H9 (cell line): ENCODE data around the gene KIAA0930. TPM values are rescaled to one million over a fixed set of nuclear protein-coding genes. Genes with fewer than 3 reads are reported as not detected.

ENCODE experiments used
- DNase-seq: peaks from one replicate; pipeline ENCODE4 v3.0.0-alpha.2; 2017
- H2AFZ ChIP-seq: one replicate; pipeline ENCODE4 v1.6.1; 2013; ENCODE audit warnings: mild to moderate bottlenecking, low read length, control low read depth, moderate library complexity
- H2AK5ac ChIP-seq: 2 replicates; pipeline ENCODE4 v1.6.1; 2013; ENCODE audit warnings: low read length, control low read depth, mixed read lengths; ENCODE audit not compliant: insufficient read length
- H2BK120ac ChIP-seq: one replicate; pipeline ENCODE4 v1.6.1; 2013; ENCODE audit warnings: low read depth, mild to moderate bottlenecking, low read length, control low read depth, inconsistent platforms; ENCODE audit not compliant: poor library complexity, severe bottlenecking
- H2BK12ac ChIP-seq: 2 replicates; pipeline ENCODE4 v1.6.1; 2013; ENCODE audit warnings: low read length, control low read depth, mixed read lengths, low read depth; ENCODE audit not compliant: insufficient read length
- H2BK15ac ChIP-seq: 2 replicates; pipeline ENCODE4 v1.6.1; 2013; ENCODE audit warnings: low read depth, low read length, control low read depth
- H2BK20ac ChIP-seq: one replicate; pipeline ENCODE4 v1.6.1; 2013; ENCODE audit warnings: low read depth, mild to moderate bottlenecking, low read length, control low read depth, inconsistent platforms; ENCODE audit not compliant: poor library complexity, severe bottlenecking
- H2BK5ac ChIP-seq: 2 replicates; pipeline ENCODE4 v1.6.1; 2013; ENCODE audit warnings: low read length, control low read depth, mixed read lengths; ENCODE audit not compliant: insufficient read length
- H3K14ac ChIP-seq: 2 replicates; pipeline ENCODE4 v1.6.1; 2013; ENCODE audit warnings: low read length, control low read depth; ENCODE audit not compliant: insufficient read depth
- H3K18ac ChIP-seq: 2 replicates; pipeline ENCODE4 v1.6.1; 2013; ENCODE audit warnings: low read depth, mild to moderate bottlenecking, mixed read lengths, low read length, control low read depth; ENCODE audit not compliant: insufficient read length
- H3K23ac ChIP-seq: 2 replicates; pipeline ENCODE4 v1.6.1; 2013; ENCODE audit warnings: low read length, control low read depth, mixed read lengths, low read depth; ENCODE audit not compliant: insufficient read length
- H3K23me2 ChIP-seq: 2 replicates; pipeline ENCODE4 v1.6.1; 2013; ENCODE audit warnings: low read depth, mild to moderate bottlenecking, mixed read lengths, low read length, control low read depth; ENCODE audit not compliant: insufficient read length, poor library complexity, severe bottlenecking
- H3K27ac ChIP-seq: 2 replicates; pipeline ENCODE4 v1.5.1; 2013; ENCODE audit warnings: low read length, control low read depth, mixed read lengths, low read depth; ENCODE audit not compliant: insufficient read length
- H3K27me3 ChIP-seq: 2 replicates; pipeline ENCODE4 v1.6.1; 2013; ENCODE audit warnings: low read length, control low read depth, inconsistent platforms; ENCODE audit not compliant: insufficient read depth
- H3K4ac ChIP-seq: 2 replicates; pipeline ENCODE4 v1.6.1; 2013; ENCODE audit warnings: low read depth, mild to moderate bottlenecking, control low read depth, inconsistent platforms, low read length, moderate library complexity
- H3K4me1 ChIP-seq: 2 replicates; pipeline ENCODE4 v1.6.1; 2013; ENCODE audit warnings: low read length, control low read depth, inconsistent platforms; ENCODE audit not compliant: insufficient read depth
- H3K4me2 ChIP-seq: 2 replicates; pipeline ENCODE4 v1.6.1; 2013; ENCODE audit warnings: low read length, control low read depth, mixed read lengths; ENCODE audit not compliant: insufficient read length, insufficient read depth
- H3K56ac ChIP-seq: 2 replicates; pipeline ENCODE4 v1.6.1; 2013; ENCODE audit warnings: low read depth, mild to moderate bottlenecking, mixed read lengths, low read length, control low read depth; ENCODE audit not compliant: insufficient read length
- H3K79me1 ChIP-seq: 2 replicates; pipeline ENCODE4 v1.6.1; 2013; ENCODE audit warnings: low read depth, mild to moderate bottlenecking, moderate library complexity, low read length, control low read depth, inconsistent platforms; ENCODE audit not compliant: insufficient read depth, poor library complexity, severe bottlenecking
- H3K79me2 ChIP-seq: 2 replicates; pipeline ENCODE4 v1.6.1; 2013; ENCODE audit warnings: low read length, control low read depth, inconsistent platforms; ENCODE audit not compliant: insufficient read depth
- H3K9ac ChIP-seq: 2 replicates; pipeline ENCODE4 v1.6.1; 2013; ENCODE audit warnings: low read length, control low read depth, mixed read lengths; ENCODE audit not compliant: insufficient read length; ENCODE audit errors: extremely low read depth
- H3K9me3 ChIP-seq: one replicate; pipeline ENCODE4 v1.6.1; 2013; ENCODE audit warnings: low read depth, low read length, inconsistent platforms; ENCODE audit not compliant: control insufficient read depth
- H3T11ph ChIP-seq: one replicate; pipeline ENCODE4 v1.6.1; 2013; ENCODE audit warnings: mild to moderate bottlenecking, low read length, control low read depth, inconsistent platforms
- H4K20me1 ChIP-seq: one replicate; pipeline ENCODE4 v1.6.1; 2013; ENCODE audit not compliant: control insufficient read depth, insufficient read length, insufficient read depth
- H4K5ac ChIP-seq: 2 replicates; pipeline ENCODE4 v1.6.1; 2013; ENCODE audit warnings: low read depth, mild to moderate bottlenecking, mixed read lengths, low read length, control low read depth; ENCODE audit not compliant: insufficient read length
- H4K8ac ChIP-seq: replicated peaks from 2 replicates; pipeline ENCODE4 v1.6.1; 2013; ENCODE audit warnings: low read length, control low read depth, mixed read lengths, low read depth; ENCODE audit not compliant: insufficient read length
- H4K91ac ChIP-seq: 2 replicates; pipeline ENCODE4 v1.6.1; 2013; ENCODE audit warnings: low read depth, mild to moderate bottlenecking, moderate library complexity, mixed read lengths, low read length, control low read depth; ENCODE audit not compliant: insufficient read length
- H3K27ac Mint-ChIP-seq, 3 experiments: 2 replicates in 2 of 3; 3 replicates in 1 of 3; pipeline ENCODE4 v1.8.0; 2020 to 2021; ENCODE audit warnings: mixed read lengths in 3 of 3, mild to moderate bottlenecking in 1 of 3, moderate library complexity in 1 of 3
- H3K27me3 Mint-ChIP-seq: 2 replicates; pipeline ENCODE4 v1.8.0; 2021; ENCODE audit warnings: low read depth, mild to moderate bottlenecking, moderate library complexity, mixed read lengths
- H3K36me3 Mint-ChIP-seq, 3 experiments: 2 replicates in 2 of 3; 3 replicates in 1 of 3; pipeline ENCODE4 v1.8.0; 2020 to 2021; ENCODE audit warnings: low read depth in 3 of 3, mixed read lengths in 3 of 3; ENCODE audit not compliant: insufficient read depth in 1 of 3
- H3K4me1 Mint-ChIP-seq, 2 experiments: 2 replicates each; pipeline ENCODE4 v1.8.0; 2020; ENCODE audit warnings: mixed read lengths in 2 of 2
- H3K4me3 Mint-ChIP-seq, 2 experiments: 2 replicates in 1 of 2; 3 replicates in 1 of 2; pipeline ENCODE4 v1.8.0; 2020 to 2021; ENCODE audit warnings: mild to moderate bottlenecking in 2 of 2, mixed read lengths in 2 of 2, moderate library complexity in 1 of 2
- H3K9me3 Mint-ChIP-seq, 2 experiments: 2 replicates in 1 of 2; 3 replicates in 1 of 2; pipeline ENCODE4 v1.8.0; 2020; ENCODE audit warnings: mild to moderate bottlenecking in 2 of 2, mixed read lengths in 2 of 2, moderate library complexity in 1 of 2
- CTCF ChIP-seq: fragments of 200-600 bp; sonication (generic); conservative IDR thresholded peaks from 3 replicates; pipeline ENCODE4 v1.8.0; 2021; ENCODE audit warnings: antibody characterized with exemption, mild to moderate bottlenecking
- WGBS: extraction: QIAGEN DNeasy Blood & Tissue Kit; methylation state at CpG from one replicate; pipeline ENCODE4 v1.1.7; 2013; ENCODE audit warnings: missing lambda C conversion rate, low lambda C conversion rate, mixed read lengths; ENCODE audit not compliant: insufficient read length; ENCODE audit errors: extremely low coverage; 5-methylcytosine and 5-hydroxymethylcytosine counted together
- total RNA-seq: library from RNA; stranded (reverse); gene quantifications from 2 replicates; pipeline ENCODE4 v1.2.1, GENCODE V29; 2021

Gene KIAA0930
- total RNA-seq, 1 experiment from 2014 or later: 46.2 TPM

DNA sequence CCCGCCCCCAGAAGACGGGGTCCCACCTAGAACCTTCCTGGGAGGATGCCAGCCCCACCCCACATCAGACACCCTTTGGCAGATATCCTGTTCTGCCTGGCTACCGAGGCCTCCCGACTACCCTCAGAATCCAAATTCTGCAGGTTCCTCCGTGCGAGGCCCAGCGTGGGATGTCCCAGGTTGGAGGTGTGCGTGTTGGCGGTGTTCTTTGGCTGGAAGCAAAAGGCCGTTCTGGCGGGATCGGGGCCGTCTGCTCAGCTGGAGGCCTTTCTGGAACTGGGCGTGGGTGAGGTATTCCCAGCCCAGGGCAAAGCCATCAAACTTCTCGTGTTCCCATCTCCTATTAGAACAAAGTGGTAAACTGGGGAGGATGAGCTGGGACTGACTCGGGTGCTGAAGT, 44.4 kb downstream of the KIAA0930 start:
- H3K14ac ChIP-seq: no peak overlapping the region
- H3K4me2 ChIP-seq: no peak overlapping the region
- no peaks in the 10 kb centered on the region for H3K79me1 ChIP-seq
- H2AFZ ChIP-seq: no peak overlapping the region
- TF ChIP-seq CTCF: no peak
- H3K9ac ChIP-seq: no peak overlapping the region
- no peak for DNase-seq
- H3T11ph ChIP-seq: no peak overlapping the region
- H3K56ac ChIP-seq: no peak overlapping the region
- H3K4me1 Mint-ChIP-seq: peaks cover 38 to 48% of the 10 kb centered on the region in 2 experiments
- no CpG with 5 or more reads among the region's 16 CpGs for WGBS
- H2BK5ac ChIP-seq: no peak overlapping the region
- H3K9me3 Mint-ChIP-seq: no peaks in the 10 kb centered on the region
- no peak overlapping the region for H4K8ac ChIP-seq
- no peaks in the 10 kb centered on the region for H3K9me3 ChIP-seq
- peaks cover 4 to 29% (median 27%) of the 10 kb centered on the region in 3 experiments; a peak in 6 of 7 replicates for H3K36me3 Mint-ChIP-seq
- H3K23ac ChIP-seq: no peak overlapping the region
- H4K5ac ChIP-seq: no peak overlapping the region
- no peak overlapping the region for H3K27ac ChIP-seq
- no peak overlapping the region for H2BK15ac ChIP-seq
- H3K4me3 Mint-ChIP-seq: no peak overlapping the region
- no peak overlapping the region for H3K4ac ChIP-seq
- no peaks in the 10 kb centered on the region for H3K27me3 ChIP-seq
- H3K79me2 ChIP-seq: no peaks in the 10 kb centered on the region
- no peaks in the 10 kb centered on the region for H3K23me2 ChIP-seq
- no peak overlapping the region for H2AK5ac ChIP-seq
- no peak overlapping the region for H2BK12ac ChIP-seq
- no peaks in the 10 kb centered on the region for H4K20me1 ChIP-seq
- H2BK20ac ChIP-seq: no peak overlapping the region
- H3K4me1 ChIP-seq: no peaks in the 10 kb centered on the region; the same call in 1 of the 2 replicates
- no peak overlapping the region for H4K91ac ChIP-seq
- no peak overlapping the region; a peak in 1 of 7 replicates for H3K27ac Mint-ChIP-seq
- H3K18ac ChIP-seq: no peak overlapping the region
- H2BK120ac ChIP-seq: no peak overlapping the region
- no peaks in the 10 kb centered on the region for H3K27me3 Mint-ChIP-seq
